Measurements from ENCODE around the gene NAA80. TPM values are rescaled to one million over a fixed set of nuclear protein-coding genes. Genes with fewer than 3 reads are reported as not detected.
A peak's percentile ranks its signal among the peaks of the same experiment; 100 is the strongest.

NAA80 gene
- total RNA-seq, 1 experiment from 2014 or later: 6.0 TPM

GRCh38 chr3:50299638-50299928, 378 bp upstream of the NAA80 start:
- Histone ChIP-seq H3K4me2 (ENCODE audit: insufficient read depth, insufficient read length, low read length) (peak overlapping the region; percentile 45), H2BK5ac (ENCODE audit: insufficient read length, low read length) (no peak overlapping the region), H3K79me1 (ENCODE audit: insufficient read depth, low read depth, low read length, poor library complexity, severe bottlenecking) (no peaks in the 10 kb centered on the region), H2AFZ (ENCODE audit: low read length) (no peak overlapping the region), H3K23ac (ENCODE audit: insufficient read length, low read depth, low read length) (no peak overlapping the region), H2BK20ac (ENCODE audit: low read depth, low read length, poor library complexity, severe bottlenecking) (no peak overlapping the region), H3K79me2 (ENCODE audit: insufficient read depth, low read length) (no peaks in the 10 kb centered on the region), H3K27ac (ENCODE audit: insufficient read length, low read depth, low read length) (peak overlapping the region; percentile 21), H4K20me1 (ENCODE audit: control insufficient read depth, insufficient read depth, insufficient read length) (no peaks in the 10 kb centered on the region), H3K4ac (ENCODE audit: low read depth, low read length) (no peak overlapping the region), H3K18ac (ENCODE audit: insufficient read length, low read depth, low read length) (no peak overlapping the region), H3K56ac (ENCODE audit: insufficient read length, low read depth, low read length) (no peak overlapping the region), H3K14ac (ENCODE audit: insufficient read depth, low read length) (no peak overlapping the region), H2BK15ac (ENCODE audit: low read depth, low read length) (no peak overlapping the region), H3T11ph (ENCODE audit: low read length) (no peak overlapping the region), H4K5ac (ENCODE audit: insufficient read length, low read depth, low read length) (no peak overlapping the region), H4K91ac (ENCODE audit: insufficient read length, low read depth, low read length) (no peak overlapping the region), H3K9me3 (ENCODE audit: control insufficient read depth, low read depth, low read length) (no peaks in the 10 kb centered on the region), H2AK5ac (ENCODE audit: insufficient read length, low read length) (no peak overlapping the region), H3K27me3 (ENCODE audit: insufficient read depth, low read length) (no peaks in the 10 kb centered on the region), H2BK12ac (ENCODE audit: insufficient read length, low read depth, low read length) (no peak overlapping the region), H3K9ac (ENCODE audit: extremely low read depth, insufficient read length, low read length) (peak overlapping the region; percentile 17), H2BK120ac (ENCODE audit: low read depth, low read length, poor library complexity, severe bottlenecking) (no peak overlapping the region), H3K4me1 (ENCODE audit: insufficient read depth, low read length) (no peaks in the 10 kb centered on the region), H4K8ac (replicated peaks; ENCODE audit: insufficient read length, low read depth, low read length) (no peak overlapping the region), H3K23me2 (ENCODE audit: insufficient read length, low read depth, low read length, poor library complexity, severe bottlenecking) (peaks cover 6% of the 10 kb centered on the region)
- Mint-ChIP-seq H3K36me3 (ENCODE audit: insufficient read depth in 1 of 3, low read depth in 3 of 3) (peaks cover 0 to 8% (median 1%) of the 10 kb centered on the region in 3 experiments; a peak in 1 of 7 replicates), H3K4me3 (peak overlapping the region; percentile 87 to 99), H3K4me1 (peaks cover 25 to 27% of the 10 kb centered on the region in 2 experiments), H3K27me3 (ENCODE audit: low read depth) (no peaks in the 10 kb centered on the region), H3K27ac (peak overlapping the region in 2 of 3 experiments; percentile 20 to 96; a peak in 2 of 7 replicates), H3K9me3 (peaks cover 0 to 2% of the 10 kb centered on the region in 2 experiments; a peak in 2 of 5 replicates)
- DNase-seq: no peak
- TF ChIP-seq CTCF (conservative IDR thresholded peaks at IDR 0.05): no peak
- no CpG with 5 or more reads among the region's 12 CpGs for WGBS (ENCODE audit: extremely low coverage, insufficient read length, low lambda C conversion rate)

Measured in H9 (cell line).